ENCODE results near the gene KIF3B. TPM values are rescaled to one million over a fixed set of nuclear protein-coding genes. Genes with fewer than 3 reads are reported as not detected.

KIF3B gene
- total RNA-seq, 2 experiments from 2014 or later, result 25.4 to 25.7 TPM

- CTCF ChIA-PET, result interaction anchor here (1.3 kb wide), 1 partner anchor 8 kb away, joined by 4 read pairs; no protein-coding TSS in a partner anchor
These were observed 16.6 kb downstream of the KIF3B start for GRCh38 chr20:32294071-32294470.

GRCh38 chr20:32296412-32296811 lies 19.0 kb downstream of the KIF3B start:
- no peak overlapping the region for H3K27ac Mint-ChIP-seq
- H3K4me3 Mint-ChIP-seq, result no peak overlapping the region
- no peak for DNase-seq
- H3K4me1 Mint-ChIP-seq (ENCODE audit: low read depth), result peaks cover 40% of the 10 kb centered on the region
- ChIA-PET POLR2A (no interaction called here), CTCF (no interaction called here)
- H3K27me3 Mint-ChIP-seq, result no peaks in the 10 kb centered on the region
- H3K36me3 Mint-ChIP-seq (ENCODE audit: low read depth), result peaks cover 21% of the 10 kb centered on the region
- intact Hi-C loops (cut with micrococcal nuclease), result no loop called here
- no peaks in the 10 kb centered on the region for H3K9me3 Mint-ChIP-seq
- no peak for TF ChIP-seq CTCF (IDR thresholded peaks at IDR 0.05)
- ATAC-seq, result no peak

More at GRCh38 chr20:32294071-32294470, 16.6 kb downstream of the KIF3B start:
- peaks cover 1% of the 10 kb centered on the region for H3K9me3 Mint-ChIP-seq
- H3K4me1 Mint-ChIP-seq (ENCODE audit: low read depth), result peaks cover 47% of the 10 kb centered on the region
- peaks cover 34% of the 10 kb centered on the region for H3K36me3 Mint-ChIP-seq (ENCODE audit: low read depth)
- intact Hi-C loops (cut with micrococcal nuclease), result no loop called here
- no peak for DNase-seq
- no peak overlapping the region for H3K27ac Mint-ChIP-seq
- POLR2A ChIA-PET, result no interaction called here
- H3K4me3 Mint-ChIP-seq, result no peak overlapping the region
- H3K27me3 Mint-ChIP-seq, result no peaks in the 10 kb centered on the region
- TF ChIP-seq CTCF (IDR thresholded peaks at IDR 0.05), result no peak
- ATAC-seq, result no peak

GRCh38 chr20:32296819-32297420 lies 19.5 kb downstream of the KIF3B start:
- Mint-ChIP-seq H3K4me1 (ENCODE audit: low read depth) (peaks cover 45% of the 10 kb centered on the region), H3K27ac (no peak overlapping the region), H3K27me3 (no peaks in the 10 kb centered on the region), H3K36me3 (ENCODE audit: low read depth) (peaks cover 26% of the 10 kb centered on the region), H3K9me3 (no peaks in the 10 kb centered on the region), H3K4me3 (no peak overlapping the region)
- intact Hi-C loops (cut with micrococcal nuclease), result no loop called here
- ChIA-PET CTCF (no interaction called here), POLR2A (no interaction called here)
- DNase-seq (no peak), ATAC-seq (no peak)
- TF ChIP-seq CTCF (IDR thresholded peaks at IDR 0.05), result no peak

GRCh38 chr20:32297439-32297838 lies 20.0 kb downstream of the KIF3B start:
- H3K4me3 Mint-ChIP-seq, result no peak overlapping the region
- ChIA-PET CTCF (no interaction called here), POLR2A (interaction anchor here (1.3 kb wide), 1 partner anchor 13 kb away, joined by 6 read pairs; no protein-coding TSS in a partner anchor)
- peaks cover 29% of the 10 kb centered on the region for H3K36me3 Mint-ChIP-seq (ENCODE audit: low read depth)
- H3K27me3 Mint-ChIP-seq, result no peaks in the 10 kb centered on the region
- no peak overlapping the region for H3K27ac Mint-ChIP-seq
- no peak for DNase-seq
- no peak for TF ChIP-seq CTCF (IDR thresholded peaks at IDR 0.05)
- no peak for ATAC-seq
- H3K4me1 Mint-ChIP-seq (ENCODE audit: low read depth), result peaks cover 48% of the 10 kb centered on the region
- intact Hi-C loops (cut with micrococcal nuclease), result no loop called here
- no peaks in the 10 kb centered on the region for H3K9me3 Mint-ChIP-seq

- DNase-seq (no peak), ATAC-seq (no peak)
- Mint-ChIP-seq H3K4me3 (no peak overlapping the region), H3K4me1 (ENCODE audit: low read depth) (peaks cover 38% of the 10 kb centered on the region), H3K9me3 (no peaks in the 10 kb centered on the region), H3K27me3 (no peaks in the 10 kb centered on the region), H3K36me3 (ENCODE audit: low read depth) (peaks cover 21% of the 10 kb centered on the region), H3K27ac (no peak overlapping the region)
- ChIA-PET CTCF (interaction anchor here (2.2 kb wide), 1 partner anchor 9 kb away, joined by 5 read pairs; no protein-coding TSS in a partner anchor), POLR2A (interaction anchor here (0.7 to 1.5 kb wide), 2 partner anchors 15 to 19 kb away, joined by 3 to 5 read pairs; no protein-coding TSS in a partner anchor)
- intact Hi-C loops (cut with micrococcal nuclease), result no loop called here
- TF ChIP-seq CTCF (IDR thresholded peaks at IDR 0.05), result no peak
These were observed 23.2 kb downstream of the KIF3B start for GRCh38 chr20:32300647-32301046.
